Measurements from ENCODE around the gene SWI5. TPM values are rescaled to one million over a fixed set of nuclear protein-coding genes. Genes with fewer than 3 reads are reported as not detected.

The SWI5 gene
- total RNA-seq, 1 experiment from 2014 or later, result 22.4 TPM

DNA sequence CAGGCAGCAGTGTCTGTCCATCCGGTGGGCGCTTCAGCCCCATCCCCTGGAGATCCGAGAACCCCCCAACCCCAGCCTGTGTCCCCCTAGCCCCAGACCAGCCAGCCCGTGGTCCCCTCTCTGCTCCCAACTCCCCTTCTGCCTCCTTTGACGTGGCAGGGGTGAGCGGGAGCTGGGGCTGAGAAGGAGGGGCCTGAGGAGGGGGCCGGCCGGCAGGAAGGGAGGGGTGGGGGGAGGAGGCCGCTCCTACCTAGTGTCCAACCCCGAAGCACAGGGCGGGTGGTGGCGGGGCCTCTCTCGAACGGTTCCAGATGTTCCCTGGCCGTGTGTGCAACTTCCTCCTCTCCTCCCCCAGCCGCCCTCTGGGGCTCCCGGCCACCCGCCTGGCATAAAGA, 31.2 kb upstream of the SWI5 start:
- RAD21 ChIA-PET (ENCODE audit: low non-redundant PET in 1 of 2, low total read pairs in 2 of 2, uncharacterized antibody in 2 of 2, unreplicated experiment in 2 of 2), result no interaction called here
- Histone ChIP-seq H3K9me2 (ENCODE audit: insufficient read depth) (no peaks in the 10 kb centered on the region), H3K4me2 (ENCODE audit: low read length) (no peak overlapping the region), H3K36me3 (ENCODE audit: control insufficient read depth in 1 of 2, insufficient read depth in 2 of 2, low read length in 2 of 2) (no peaks in the 10 kb centered on the region), H4K20me1 (ENCODE audit: insufficient read depth) (no peaks in the 10 kb centered on the region), H3K4me1 (ENCODE audit: control insufficient read depth in 1 of 2, insufficient read depth in 2 of 2, low read length in 2 of 2) (peaks cover 4% of the 10 kb centered on the region in 2 experiments; a peak in 3 of 4 replicates), H3K27me3 (ENCODE audit: insufficient read depth, low read length) (no peaks in the 10 kb centered on the region), H3K4me3 (replicated peaks in 1 of 2; ENCODE audit: low read depth in 1 of 2, low read length in 2 of 2) (no peak overlapping the region), H3K27ac (ENCODE audit: low read depth, low read length) (no peak overlapping the region), H3K79me2 (ENCODE audit: insufficient read depth, low read length) (no peaks in the 10 kb centered on the region), H3K9ac (ENCODE audit: low read length) (no peak overlapping the region), H2AFZ (ENCODE audit: low read depth, low read length, poor library complexity, severe bottlenecking) (no peak overlapping the region), H3K9me3 (ENCODE audit: control insufficient read depth in 1 of 2, insufficient read depth in 1 of 2, low read depth in 1 of 2, low read length in 2 of 2) (no peaks in the 10 kb centered on the region)
- DNase-seq (ENCODE audit: low read depth, low spot score), result no peak
- no TSS peak for BruUV-seq (replicated peaks)
- no peak for TF ChIP-seq EZH2 (IDR thresholded peaks at IDR 0.05)
- TF ChIP-seq SIN3A (IDR thresholded peaks at IDR 0.05; ENCODE audit: low read depth), result no peak
- no peak for TF ChIP-seq FOSL1 (IDR thresholded peaks at IDR 0.05; ENCODE audit: low read depth)
- TF ChIP-seq, protein P1, sequence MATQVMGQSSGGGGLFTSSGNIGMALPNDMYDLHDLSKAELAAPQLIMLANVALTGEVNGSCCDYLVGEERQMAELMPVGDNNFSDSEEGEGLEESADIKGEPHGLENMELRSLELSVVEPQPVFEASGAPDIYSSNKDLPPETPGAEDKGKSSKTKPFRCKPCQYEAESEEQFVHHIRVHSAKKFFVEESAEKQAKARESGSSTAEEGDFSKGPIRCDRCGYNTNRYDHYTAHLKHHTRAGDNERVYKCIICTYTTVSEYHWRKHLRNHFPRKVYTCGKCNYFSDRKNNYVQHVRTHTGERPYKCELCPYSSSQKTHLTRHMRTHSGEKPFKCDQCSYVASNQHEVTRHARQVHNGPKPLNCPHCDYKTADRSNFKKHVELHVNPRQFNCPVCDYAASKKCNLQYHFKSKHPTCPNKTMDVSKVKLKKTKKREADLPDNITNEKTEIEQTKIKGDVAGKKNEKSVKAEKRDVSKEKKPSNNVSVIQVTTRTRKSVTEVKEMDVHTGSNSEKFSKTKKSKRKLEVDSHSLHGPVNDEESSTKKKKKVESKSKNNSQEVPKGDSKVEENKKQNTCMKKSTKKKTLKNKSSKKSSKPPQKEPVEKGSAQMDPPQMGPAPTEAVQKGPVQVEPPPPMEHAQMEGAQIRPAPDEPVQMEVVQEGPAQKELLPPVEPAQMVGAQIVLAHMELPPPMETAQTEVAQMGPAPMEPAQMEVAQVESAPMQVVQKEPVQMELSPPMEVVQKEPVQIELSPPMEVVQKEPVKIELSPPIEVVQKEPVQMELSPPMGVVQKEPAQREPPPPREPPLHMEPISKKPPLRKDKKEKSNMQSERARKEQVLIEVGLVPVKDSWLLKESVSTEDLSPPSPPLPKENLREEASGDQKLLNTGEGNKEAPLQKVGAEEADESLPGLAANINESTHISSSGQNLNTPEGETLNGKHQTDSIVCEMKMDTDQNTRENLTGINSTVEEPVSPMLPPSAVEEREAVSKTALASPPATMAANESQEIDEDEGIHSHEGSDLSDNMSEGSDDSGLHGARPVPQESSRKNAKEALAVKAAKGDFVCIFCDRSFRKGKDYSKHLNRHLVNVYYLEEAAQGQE (IDR thresholded peaks at IDR 0.05; ENCODE audit: low read depth), result no peak
- TF ChIP-seq SRF (IDR thresholded peaks at IDR 0.05; ENCODE audit: low read depth), result no peak
- TF ChIP-seq POLR2A (IDR thresholded peaks at IDR 0.05; ENCODE audit: borderline replicate concordance, extremely low read depth, insufficient read depth, insufficient read length), result no peak
- TF ChIP-seq ZNF274 (IDR thresholded peaks at IDR 0.05; ENCODE audit: low read depth, low read length), result no peak
- TF ChIP-seq, protein P2, sequence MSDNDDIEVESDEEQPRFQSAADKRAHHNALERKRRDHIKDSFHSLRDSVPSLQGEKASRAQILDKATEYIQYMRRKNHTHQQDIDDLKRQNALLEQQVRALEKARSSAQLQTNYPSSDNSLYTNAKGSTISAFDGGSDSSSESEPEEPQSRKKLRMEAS (IDR thresholded peaks at IDR 0.05), result no peak
- TF ChIP-seq POLR2AphosphoS5 (IDR thresholded peaks at IDR 0.05; ENCODE audit: low read depth, low read length), result no peak
- no peak for TF ChIP-seq TCF7L2 (IDR thresholded peaks at IDR 0.05; ENCODE audit: borderline replicate concordance, extremely low read depth, insufficient read depth, insufficient read length)
- TF ChIP-seq RAD21 (IDR thresholded peaks at IDR 0.05; ENCODE audit: low read depth), result no peak
- TF ChIP-seq YY1 (IDR thresholded peaks at IDR 0.05; ENCODE audit: extremely low read depth, insufficient replicate concordance, low read depth, low read length), result no peak
- TF ChIP-seq ZFX (IDR thresholded peaks at IDR 0.05), result no peak
- TF ChIP-seq CBX3 (IDR thresholded peaks at IDR 0.05; ENCODE audit: low read depth), result no peak
- no peak for TF ChIP-seq EZH2phosphoT487 (IDR thresholded peaks at IDR 0.05; ENCODE audit: borderline replicate concordance)
- TF ChIP-seq JUND (IDR thresholded peaks at IDR 0.05), result no peak
- TF ChIP-seq ELF1 (IDR thresholded peaks at IDR 0.05; ENCODE audit: borderline replicate concordance, low read depth), result no peak
- intact Hi-C loops (cut with micrococcal nuclease), result no loop called here
- POLR2A ChIA-PET, result no interaction called here
- ATAC-seq, result no peak
- CTCF ChIA-PET, result no interaction called here

All from HCT116 (cell line).